ENCODE data around the gene THG1L.

Gene THG1L

DNA sequence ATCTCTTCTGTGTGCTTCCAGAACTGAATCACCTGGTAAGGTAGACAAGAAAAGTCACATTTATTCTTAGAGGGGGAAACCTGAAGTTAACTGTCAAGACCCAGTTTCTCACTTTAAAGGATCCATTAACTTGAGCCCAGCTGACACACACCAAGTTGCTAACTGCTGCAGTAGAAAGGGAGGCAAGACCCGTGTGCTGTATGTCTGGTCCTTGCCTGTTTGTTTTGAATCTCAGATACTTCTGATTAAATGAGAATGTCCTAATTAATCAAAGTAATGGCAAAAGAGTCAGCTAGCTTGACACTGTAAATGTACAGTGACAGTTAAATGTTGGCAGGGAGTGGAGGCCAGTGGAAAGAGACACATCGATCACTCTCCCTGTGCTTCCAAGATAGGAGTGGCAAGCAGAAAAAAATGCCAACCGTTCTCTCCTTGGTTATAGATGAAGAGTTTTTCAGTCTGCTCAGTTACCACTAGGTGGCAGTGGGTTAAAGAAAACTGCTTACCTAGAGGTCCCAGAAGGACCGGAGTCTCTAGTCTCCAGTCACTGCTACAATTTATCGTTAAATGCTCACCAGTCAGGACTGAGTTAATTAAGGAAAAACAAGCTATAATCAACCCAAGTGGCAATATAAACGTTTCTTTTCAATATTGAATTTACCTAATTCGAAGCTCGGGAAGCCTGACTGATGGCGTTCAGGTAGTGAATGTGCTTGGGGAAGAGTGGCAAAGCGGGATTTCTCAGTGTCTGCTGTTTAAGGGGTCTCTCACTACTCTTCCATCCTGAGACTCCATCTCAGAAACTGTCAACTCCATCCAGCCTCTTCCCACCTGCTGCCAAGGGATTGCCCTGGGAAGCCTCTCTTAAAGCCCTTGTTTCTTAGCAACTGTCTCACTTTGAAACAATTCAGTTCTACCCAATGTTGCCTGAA is 30.7 kb downstream of the THG1L start:
- DNase-seq: no peak

DNA sequence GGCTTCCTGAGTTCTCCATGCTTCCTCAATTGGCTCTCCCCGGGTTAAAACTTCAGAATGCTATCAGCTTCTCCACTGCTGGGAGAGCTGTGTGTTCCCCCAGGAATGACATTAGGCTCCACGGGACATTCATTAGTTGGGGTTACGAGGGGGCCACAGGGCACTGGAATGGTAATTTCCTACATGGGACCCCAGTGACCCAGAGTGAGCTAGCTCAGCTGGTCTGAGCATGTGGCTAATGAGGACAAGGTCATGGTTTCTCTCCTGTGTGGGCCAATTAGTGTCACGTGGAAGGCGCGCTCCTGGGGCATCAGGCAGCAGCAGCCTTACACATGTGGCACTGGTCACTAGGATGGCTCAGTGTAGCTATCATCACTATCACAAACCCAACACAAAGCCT is 33.3 kb downstream of the THG1L start:
- no peak for DNase-seq

DNA sequence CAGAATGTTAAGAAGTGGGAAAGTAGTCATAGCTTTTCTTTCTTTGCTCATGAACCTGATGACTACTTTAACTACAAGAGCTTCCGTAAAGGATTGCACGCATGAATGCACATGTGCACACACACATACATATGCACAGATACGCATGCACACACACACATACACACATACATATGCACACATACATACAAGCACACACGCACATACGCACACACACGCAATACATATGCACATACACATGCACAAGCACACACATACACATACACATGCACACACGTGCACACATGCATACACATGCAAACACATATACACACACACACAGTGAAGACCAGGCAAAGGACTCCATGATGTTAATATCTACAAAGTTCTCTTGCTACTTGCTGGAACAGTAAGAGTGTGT is 35.2 kb downstream of the THG1L start:
- no peak for DNase-seq

DNA sequence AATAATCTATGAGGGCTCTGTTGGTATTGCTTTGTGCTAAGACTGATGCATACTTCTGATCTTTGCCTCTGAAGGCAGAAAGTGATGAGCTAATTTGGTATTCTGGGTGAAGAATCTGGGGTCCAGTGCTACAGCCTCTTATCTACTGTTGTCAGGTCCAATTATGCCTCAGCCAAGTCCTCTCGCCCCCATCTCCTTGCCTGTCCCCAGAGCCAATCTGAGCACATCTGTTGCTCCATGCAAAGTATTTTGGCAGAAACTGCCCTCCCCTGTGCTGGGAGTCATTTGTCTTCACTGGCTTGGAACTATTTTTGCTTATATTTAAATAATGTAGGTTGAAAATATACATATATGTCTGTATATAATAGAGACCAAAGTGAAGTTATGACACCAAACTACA is 35.7 kb downstream of the THG1L start:
- no peak for DNase-seq

DNA sequence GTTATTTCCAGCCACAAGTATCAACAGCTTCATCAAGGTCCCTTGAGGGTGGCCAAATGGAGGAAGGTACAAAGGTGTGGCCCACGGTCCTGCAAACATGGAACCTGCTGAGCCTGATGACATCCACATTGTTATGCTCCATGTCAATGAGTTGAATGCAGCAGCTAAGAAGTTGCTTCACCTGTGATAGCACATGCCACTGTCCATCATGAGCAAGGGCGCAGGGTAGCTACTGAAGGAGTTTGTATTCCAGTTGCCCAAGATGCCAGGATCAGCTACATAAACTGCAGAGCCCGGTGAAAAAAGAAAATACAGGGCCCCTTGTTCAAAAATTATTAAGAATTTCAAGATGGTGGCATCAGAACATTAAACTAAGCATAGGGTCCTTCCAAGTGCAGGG is 36.5 kb downstream of the THG1L start:
- no peak for DNase-seq

DNA sequence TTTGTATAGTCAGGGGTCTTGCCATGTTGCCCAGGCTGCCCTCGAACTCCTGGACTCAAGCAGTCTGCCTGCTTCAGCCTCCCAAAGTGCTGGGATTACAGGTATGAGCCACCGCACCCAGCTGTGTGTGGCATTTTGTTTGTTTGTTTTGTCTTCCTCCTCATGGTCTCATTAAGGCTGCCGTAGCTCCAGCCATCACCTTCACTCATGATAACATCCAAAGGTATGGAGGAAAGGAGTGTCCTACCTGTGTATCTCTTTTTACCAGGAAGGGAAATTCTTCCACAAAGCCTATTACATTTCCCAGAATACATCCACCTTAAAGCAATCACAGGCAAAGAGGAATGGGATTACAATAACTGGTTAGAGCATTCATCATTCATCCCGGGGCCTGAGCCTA is 39.4 kb downstream of the THG1L start:
- no peak for DNase-seq

DNA sequence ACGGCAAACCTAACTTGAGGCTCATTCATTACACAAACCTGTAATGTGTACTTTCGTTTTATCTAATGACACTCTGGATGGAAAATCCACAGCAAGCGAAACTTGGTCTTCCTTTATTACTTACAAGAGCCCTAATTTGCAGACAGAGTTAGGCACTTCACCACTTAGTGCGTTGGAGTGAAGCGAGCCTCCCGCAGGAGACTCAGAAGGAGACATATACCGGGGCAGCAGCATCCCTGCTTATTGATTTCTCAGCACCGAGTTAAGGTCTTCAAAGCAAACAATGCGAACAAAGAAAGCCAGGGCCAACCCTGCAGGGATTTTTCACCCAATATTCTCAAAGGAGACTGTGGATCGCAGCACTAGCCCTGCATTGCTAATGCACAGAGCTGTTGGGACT is 40.9 kb downstream of the THG1L start:
- no peak for DNase-seq

DNA sequence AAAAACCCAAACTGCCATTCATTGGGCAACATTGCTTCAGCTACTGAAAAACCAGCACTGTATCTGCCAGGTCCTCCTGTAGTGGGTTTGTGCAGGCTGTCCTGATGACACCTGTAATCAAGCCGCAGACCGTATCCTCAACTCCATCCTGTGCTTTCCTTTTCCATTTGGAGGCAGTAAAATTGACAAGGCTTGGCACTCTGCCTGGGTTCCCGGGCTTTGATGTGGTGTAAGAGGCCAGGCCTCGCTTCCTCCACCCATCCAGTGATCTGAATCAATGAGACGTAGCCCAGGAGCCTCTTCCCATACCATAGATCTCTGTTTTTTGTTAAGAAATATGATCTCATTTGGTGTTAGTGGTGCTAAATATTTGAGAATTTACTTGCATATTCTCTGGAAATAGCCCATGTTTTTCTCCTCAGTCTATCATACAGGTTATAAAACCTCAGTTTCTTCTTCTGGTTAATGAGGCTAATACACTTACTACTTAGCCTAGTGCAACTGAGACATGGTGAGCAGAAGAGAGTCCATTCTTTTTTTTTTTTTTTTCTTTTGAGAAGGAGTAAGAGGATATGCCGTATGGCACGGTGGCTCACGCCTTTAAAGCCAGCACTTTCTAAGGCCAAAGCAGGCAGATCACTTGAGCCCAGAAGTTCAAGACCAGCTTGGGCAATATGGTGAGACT is 47.0 kb downstream of the THG1L start:
- DNase-seq: no peak

DNA sequence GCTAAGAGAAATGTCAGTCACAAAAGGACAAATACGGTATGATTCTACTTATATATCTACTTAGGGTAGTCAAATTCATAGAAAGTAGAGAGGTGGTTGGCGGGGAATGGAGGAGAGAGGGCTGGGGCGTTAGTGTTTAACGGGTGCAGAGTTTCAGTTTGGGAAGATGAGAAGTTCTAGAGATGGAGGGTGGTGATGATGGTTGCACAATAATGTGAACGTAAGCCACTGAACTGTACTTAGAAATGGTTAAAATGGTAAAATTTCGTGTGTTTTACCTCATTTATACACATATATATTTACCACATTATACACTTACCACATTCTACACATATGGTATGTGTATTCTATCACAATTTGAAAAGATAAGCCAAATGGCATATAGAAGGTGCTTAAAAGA is 48.0 kb downstream of the THG1L start:
- DNase-seq: no peak

DNA sequence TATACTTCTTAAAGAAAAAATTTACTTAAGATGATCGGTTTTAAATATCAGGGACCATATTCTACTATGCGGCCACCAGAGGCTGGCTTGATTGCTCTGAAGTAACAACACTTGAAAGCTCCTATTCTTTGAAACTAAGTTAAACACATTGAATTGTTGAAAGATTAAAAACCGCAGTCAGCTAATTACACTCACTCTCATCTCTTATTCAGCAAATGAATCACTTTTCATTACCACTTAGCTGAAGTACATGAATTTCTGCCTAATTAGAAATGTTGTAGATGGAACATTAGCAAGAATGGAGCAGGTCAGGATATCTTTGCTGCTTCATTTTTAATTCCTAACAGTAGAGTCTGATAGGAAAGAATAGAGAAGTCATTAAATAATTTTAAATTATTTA is 54.6 kb downstream of the THG1L start:
- DNase-seq: no peak

All from T-helper 9 cell (primary cell).